Epithelial cell of proximal tubule (primary cell): Measurements from ENCODE around the gene TTC9B. TPM values are rescaled to one million over a fixed set of nuclear protein-coding genes. Genes with fewer than 3 reads are reported as not detected.

Experiments
- DNase-seq: peaks from one replicate; pipeline ENCODE4 v3.0.0-alpha.2; 2011; ENCODE audit warnings: low read depth
- H3K4me3 ChIP-seq: 2 replicates; pipeline ENCODE4 v1.5.1; 2011; ENCODE audit warnings: low read depth, mild to moderate bottlenecking, low read length
- CTCF ChIP-seq: conservative IDR thresholded peaks from 2 replicates; pipeline ENCODE4 v1.5.1; 2012; ENCODE audit warnings: low read depth, mild to moderate bottlenecking, low read length
- total RNA-seq: library from RNA; depleted of rRNA; stranded (reverse); fragments of >200 nt; gene quantifications from 2 replicates; pipeline ENCODE4 v1.2.3, GENCODE V29; 2015

The TTC9B gene
- total RNA-seq, 1 donor from 2014 or later = not detected

- no peak overlapping the region for H3K4me3 ChIP-seq
- no peak for DNase-seq
- no peak for TF ChIP-seq CTCF
Observed at GRCh38 chr19:40264314-40265054, 46.3 kb upstream of the TTC9B start.

- no peak for TF ChIP-seq CTCF
- no peak for DNase-seq
- H3K4me3 ChIP-seq = no peak overlapping the region
Observed at GRCh38 chr19:40263440-40264313, 45.5 kb upstream of the TTC9B start.

GRCh38 chr19:40262422-40262821, 44.2 kb upstream of the TTC9B start:
- no peak for TF ChIP-seq CTCF

GRCh38 chr19:40261631-40262030, 43.4 kb upstream of the TTC9B start:
- no peak for TF ChIP-seq CTCF
- no peak overlapping the region for H3K4me3 ChIP-seq
- DNase-seq = no peak

More at GRCh38 chr19:40262422-40262821, 44.2 kb upstream of the TTC9B start:
- H3K4me3 ChIP-seq = no peak overlapping the region
- DNase-seq = no peak

GRCh38 chr19:40257096-40257517, 38.9 kb upstream of the TTC9B start:
- TF ChIP-seq CTCF = no peak
- no peak for DNase-seq
- H3K4me3 ChIP-seq = no peak overlapping the region

DNA sequence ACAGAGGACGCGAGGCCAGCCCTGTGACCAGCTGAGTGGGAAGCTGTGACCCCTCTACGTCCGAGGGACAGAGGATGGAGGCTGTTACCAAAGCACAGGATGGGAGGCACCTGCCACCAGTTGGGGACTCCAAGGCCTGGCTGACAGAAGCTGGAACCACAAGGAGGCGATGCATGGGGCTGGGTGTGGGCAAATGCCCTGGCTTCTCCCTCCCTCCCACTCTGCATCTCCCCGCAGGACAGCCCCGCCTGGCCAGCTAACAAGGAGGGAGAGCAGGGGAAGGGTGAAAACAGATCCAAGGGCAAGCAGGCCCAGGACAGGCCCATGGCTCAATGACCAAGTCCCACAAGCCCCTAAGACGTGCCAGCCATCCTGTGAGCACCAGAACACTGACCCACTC, 38.3 kb upstream of the TTC9B start:
- DNase-seq = no peak
- H3K4me3 ChIP-seq = no peak overlapping the region
- TF ChIP-seq CTCF = no peak
